Chondrocyte (in vitro differentiated cells): ENCODE data around the gene MTHFD1L. TPM values are rescaled to one million over a fixed set of nuclear protein-coding genes. Genes with fewer than 3 reads are reported as not detected.

Experiments used
- DNase-seq: peaks from one replicate; pipeline ENCODE4 v3.0.0; 2021; ENCODE audit warnings: mixed read lengths, low spot score
- H3K27ac Mint-ChIP-seq: one replicate; pipeline ENCODE4 v1.8.0; 2021; ENCODE audit warnings: mild to moderate bottlenecking, moderate library complexity, mixed read lengths; ENCODE audit not compliant: unreplicated experiment
- H3K27me3 Mint-ChIP-seq: 2 replicates; pipeline ENCODE4 v1.8.0; 2021; ENCODE audit warnings: low read depth, mixed read lengths
- H3K36me3 Mint-ChIP-seq: 2 replicates; pipeline ENCODE4 v1.8.0; 2021; ENCODE audit warnings: low read depth, mixed read lengths
- H3K4me1 Mint-ChIP-seq: 2 replicates; pipeline ENCODE4 v1.8.0; 2021; ENCODE audit warnings: low read depth, mild to moderate bottlenecking, mixed read lengths
- H3K4me3 Mint-ChIP-seq: one replicate; pipeline ENCODE4 v1.8.0; 2021; ENCODE audit warnings: mild to moderate bottlenecking, moderate library complexity, mixed read lengths; ENCODE audit not compliant: unreplicated experiment
- H3K9me3 Mint-ChIP-seq: 2 replicates; pipeline ENCODE4 v1.8.0; 2021; ENCODE audit warnings: low read depth, mixed read lengths
- CTCF ChIP-seq: fragments of 200-600 bp; sonication (generic); IDR thresholded peaks from 2 replicates; pipeline ENCODE4 v1.5.0; 2021; ENCODE audit warnings: antibody characterized with exemption, mild to moderate bottlenecking, moderate library complexity
- total RNA-seq: library from RNA; stranded (reverse); gene quantifications from 3 replicates; pipeline ENCODE4 v1.2.1, GENCODE V29; 2021

The MTHFD1L gene
- total RNA-seq, 1 donor from 2014 or later, result 93.7 TPM

DNA sequence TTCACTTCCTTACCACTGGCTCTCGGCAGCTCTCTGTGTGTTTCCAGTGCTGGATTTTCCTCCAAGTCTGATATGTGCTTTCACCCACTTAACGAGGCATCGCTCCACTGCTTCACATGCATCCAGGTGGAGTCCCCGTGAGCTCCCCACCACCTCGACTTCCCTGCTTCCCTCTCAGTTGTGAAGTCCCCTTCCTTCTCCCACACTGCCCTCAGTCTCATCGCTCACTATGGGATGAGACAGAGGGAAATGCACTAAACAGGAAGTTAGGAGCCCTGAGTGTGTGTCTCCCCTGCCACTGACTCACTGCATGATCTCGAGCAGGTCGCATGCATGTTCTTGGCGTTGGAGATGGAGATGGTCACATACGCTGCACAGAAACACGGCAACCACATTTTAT, 84.0 kb downstream of the MTHFD1L start:
- Mint-ChIP-seq H3K27ac (no peak overlapping the region), H3K36me3 (peaks cover 38% of the 10 kb centered on the region), H3K9me3 (no peaks in the 10 kb centered on the region), H3K4me1 (peaks cover 6% of the 10 kb centered on the region), H3K27me3 (no peaks in the 10 kb centered on the region), H3K4me3 (no peak overlapping the region)
- no peak for TF ChIP-seq CTCF
- no peak for DNase-seq

- H3K27ac Mint-ChIP-seq, result no peak overlapping the region
- no peak for TF ChIP-seq CTCF
- no peak for DNase-seq
- H3K36me3 Mint-ChIP-seq, result peaks cover 43% of the 10 kb centered on the region
- no peaks in the 10 kb centered on the region for H3K27me3 Mint-ChIP-seq
- H3K4me1 Mint-ChIP-seq, result no peaks in the 10 kb centered on the region
- H3K9me3 Mint-ChIP-seq, result no peaks in the 10 kb centered on the region
- H3K4me3 Mint-ChIP-seq, result no peak overlapping the region
Measured at GRCh38 chr6:150953851-150954250, 88.3 kb downstream of the MTHFD1L start.

DNA sequence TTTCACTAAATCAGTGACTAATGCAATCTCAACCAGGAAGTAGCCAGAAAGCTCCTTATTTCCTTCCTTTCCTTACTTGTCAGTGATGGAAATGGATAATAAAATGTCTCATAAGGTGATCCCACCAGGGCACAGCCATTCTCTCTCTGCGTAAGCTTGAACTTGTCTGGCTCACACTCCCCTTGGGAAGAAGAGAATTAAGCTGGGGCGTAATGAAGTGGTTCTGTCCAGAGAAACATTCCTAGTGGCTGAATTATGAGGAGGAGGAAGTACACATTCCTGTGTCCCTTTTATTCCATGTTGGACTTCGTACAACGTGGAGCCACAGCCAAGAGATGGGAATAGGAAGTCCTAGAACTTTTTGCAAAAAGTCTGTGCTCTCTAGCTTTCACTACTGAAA, 93.7 kb downstream of the MTHFD1L start:
- no peaks in the 10 kb centered on the region for H3K9me3 Mint-ChIP-seq
- TF ChIP-seq CTCF, result no peak
- H3K27me3 Mint-ChIP-seq, result no peaks in the 10 kb centered on the region
- no peak overlapping the region for H3K4me3 Mint-ChIP-seq
- H3K27ac Mint-ChIP-seq, result no peak overlapping the region
- H3K4me1 Mint-ChIP-seq, result no peaks in the 10 kb centered on the region
- DNase-seq, result no peak
- peaks cover 27% of the 10 kb centered on the region for H3K36me3 Mint-ChIP-seq

GRCh38 chr6:150962436-150962835, 96.9 kb downstream of the MTHFD1L start:
- no peak for TF ChIP-seq CTCF
- DNase-seq, result no peak
- Mint-ChIP-seq H3K27ac (no peak overlapping the region), H3K4me1 (peaks cover under 1% of the 10 kb centered on the region), H3K9me3 (no peaks in the 10 kb centered on the region), H3K4me3 (no peak overlapping the region), H3K27me3 (no peaks in the 10 kb centered on the region), H3K36me3 (peaks cover 30% of the 10 kb centered on the region)

DNA sequence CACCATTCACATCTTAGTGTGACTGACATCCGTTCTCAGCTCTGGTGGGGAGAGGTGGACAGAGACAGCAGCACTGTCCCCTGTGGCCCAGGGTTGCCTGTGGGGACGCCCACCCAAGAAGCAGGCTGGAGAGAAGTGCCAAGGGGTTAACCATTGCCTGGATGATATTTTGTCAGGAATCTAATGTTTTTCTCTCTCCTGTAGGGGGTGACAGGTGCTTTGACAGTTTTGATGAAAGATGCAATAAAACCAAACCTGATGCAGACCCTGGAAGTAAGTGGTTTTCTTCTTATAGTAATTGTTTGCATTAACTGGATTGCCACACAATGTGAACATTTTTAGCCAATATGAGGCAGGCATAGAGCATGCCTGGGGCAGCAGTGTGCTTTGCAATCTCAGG, 99.3 kb downstream of the MTHFD1L start:
- H3K36me3 Mint-ChIP-seq, result peaks cover 37% of the 10 kb centered on the region
- TF ChIP-seq CTCF, result peak; percentile 31
- H3K9me3 Mint-ChIP-seq, result no peaks in the 10 kb centered on the region
- H3K4me3 Mint-ChIP-seq, result no peak overlapping the region
- no peak overlapping the region for H3K27ac Mint-ChIP-seq
- DNase-seq, result no peak
- no peaks in the 10 kb centered on the region for H3K27me3 Mint-ChIP-seq
- peaks cover 6% of the 10 kb centered on the region for H3K4me1 Mint-ChIP-seq
